Measurements from ENCODE around the gene INPP4B. TPM values are rescaled to one million over a fixed set of nuclear protein-coding genes. Genes with fewer than 3 reads are reported as not detected.

Gene INPP4B
- total and polyA plus RNA-seq, 2 donors (not counting 1 experiment from before 2014, with no cell fraction given), result 0.03 TPM; not detected in 1

DNA sequence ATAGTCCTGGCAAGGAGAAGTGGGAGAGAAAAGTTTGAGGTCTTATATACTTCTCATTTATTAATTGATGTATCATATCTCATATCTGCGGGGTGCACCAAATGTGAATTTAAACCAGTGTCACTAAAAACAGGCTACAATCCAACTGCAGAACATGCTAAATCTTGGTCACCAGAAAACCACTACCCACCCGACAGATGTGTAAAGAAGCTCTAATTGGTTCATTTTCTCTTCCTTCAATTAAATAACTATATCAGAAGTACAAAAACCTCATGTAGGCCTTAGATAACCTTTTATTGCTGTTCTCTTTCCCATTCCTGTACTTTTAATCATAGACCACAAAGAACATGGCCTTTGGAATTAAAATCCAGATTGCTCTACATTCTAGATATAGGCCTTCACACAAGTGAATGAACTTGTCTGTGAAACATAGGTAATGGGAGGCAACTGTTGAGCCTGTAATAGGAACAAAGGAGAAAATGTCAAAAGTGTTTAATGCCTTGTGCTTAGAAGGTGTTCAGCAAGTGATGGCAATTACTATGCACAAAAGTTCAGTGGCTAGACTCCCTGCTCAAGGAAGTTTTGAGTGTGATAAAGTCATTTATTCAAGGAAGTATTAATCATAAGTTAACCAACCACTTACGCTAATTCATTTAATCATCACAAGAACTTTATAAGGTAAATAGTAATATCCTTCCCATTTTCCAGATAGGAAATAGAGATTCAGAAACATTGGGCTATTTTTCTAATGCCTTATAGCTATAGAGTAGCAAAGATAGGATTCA lies 425.6 kb downstream of the INPP4B start:
- H4K20me1 ChIP-seq (ENCODE audit: control insufficient read depth, insufficient read depth, low read length, poor library complexity, severe bottlenecking), result no peaks in the 10 kb centered on the region
- H3K36me3 ChIP-seq (replicated peaks in 1 of 2; ENCODE audit: control extremely low read depth in 1 of 2, control insufficient read depth in 1 of 2, extremely low read depth in 1 of 2, insufficient read depth in 2 of 2, low read length in 1 of 2), result no peaks in the 10 kb centered on the region
- POLR2A ChIA-PET, result no interaction called here
- ATAC-seq (ENCODE audit: low read depth), result no peak
- Mint-ChIP-seq H3K4me1 (no peaks in the 10 kb centered on the region), H3K27ac (no peak overlapping the region), H3K9me3 (ENCODE audit: insufficient read depth) (no peaks in the 10 kb centered on the region), H3K27me3 (no peaks in the 10 kb centered on the region), H3K4me3 (no peak overlapping the region)
- intact Hi-C loops (cut with micrococcal nuclease), result no loop called here
- H3K27ac ChIP-seq (ENCODE audit: low read length in 2 of 2), result no peak overlapping the region
- DNase-seq, result no peak
- TF ChIP-seq EZH2 (IDR thresholded peaks at IDR 0.05; ENCODE audit: borderline replicate concordance, insufficient read depth, low read depth, low read length, poor library complexity, severe bottlenecking), result no peak
- TF ChIP-seq, protein P1, sequence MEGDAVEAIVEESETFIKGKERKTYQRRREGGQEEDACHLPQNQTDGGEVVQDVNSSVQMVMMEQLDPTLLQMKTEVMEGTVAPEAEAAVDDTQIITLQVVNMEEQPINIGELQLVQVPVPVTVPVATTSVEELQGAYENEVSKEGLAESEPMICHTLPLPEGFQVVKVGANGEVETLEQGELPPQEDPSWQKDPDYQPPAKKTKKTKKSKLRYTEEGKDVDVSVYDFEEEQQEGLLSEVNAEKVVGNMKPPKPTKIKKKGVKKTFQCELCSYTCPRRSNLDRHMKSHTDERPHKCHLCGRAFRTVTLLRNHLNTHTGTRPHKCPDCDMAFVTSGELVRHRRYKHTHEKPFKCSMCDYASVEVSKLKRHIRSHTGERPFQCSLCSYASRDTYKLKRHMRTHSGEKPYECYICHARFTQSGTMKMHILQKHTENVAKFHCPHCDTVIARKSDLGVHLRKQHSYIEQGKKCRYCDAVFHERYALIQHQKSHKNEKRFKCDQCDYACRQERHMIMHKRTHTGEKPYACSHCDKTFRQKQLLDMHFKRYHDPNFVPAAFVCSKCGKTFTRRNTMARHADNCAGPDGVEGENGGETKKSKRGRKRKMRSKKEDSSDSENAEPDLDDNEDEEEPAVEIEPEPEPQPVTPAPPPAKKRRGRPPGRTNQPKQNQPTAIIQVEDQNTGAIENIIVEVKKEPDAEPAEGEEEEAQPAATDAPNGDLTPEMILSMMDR (IDR thresholded peaks at IDR 0.05), result no peak
- H3K9ac ChIP-seq (ENCODE audit: low read length), result no peak overlapping the region
- H2AFZ ChIP-seq (ENCODE audit: insufficient read depth, low read depth, low read length, poor library complexity, severe bottlenecking), result no peak overlapping the region
- CTCF ChIA-PET, result no interaction called here
- H3K9me3 ChIP-seq (ENCODE audit: control extremely low read depth in 1 of 3, control insufficient read depth in 2 of 3, insufficient read depth in 1 of 3, low read length in 2 of 3), result no peaks in the 10 kb centered on the region
- WGBS (ENCODE audit: insufficient coverage), result 100% methylated on average over 1 of the region's 3 CpGs
- no peak overlapping the region for H3K4me2 ChIP-seq (replicated peaks; ENCODE audit: low read depth, low read length, poor library complexity, severe bottlenecking)
- H3K4me3 ChIP-seq (ENCODE audit: control extremely low read depth in 1 of 5, extremely low read depth in 1 of 5, insufficient read depth in 1 of 5, low read depth in 2 of 5, low read length in 4 of 5), result no peak overlapping the region
- H3K4me1 ChIP-seq (ENCODE audit: control insufficient read depth in 2 of 2, insufficient read depth in 2 of 2, low read length in 2 of 2), result no peaks in the 10 kb centered on the region
- no peaks in the 10 kb centered on the region for H3K79me2 ChIP-seq (ENCODE audit: control insufficient read depth, insufficient read depth, low read length)
- no peaks in the 10 kb centered on the region for H3K27me3 ChIP-seq (replicated peaks in 1 of 4; ENCODE audit: control extremely low read depth in 1 of 4, control insufficient read depth in 3 of 4, insufficient read depth in 4 of 4, low read length in 3 of 4)

DNA sequence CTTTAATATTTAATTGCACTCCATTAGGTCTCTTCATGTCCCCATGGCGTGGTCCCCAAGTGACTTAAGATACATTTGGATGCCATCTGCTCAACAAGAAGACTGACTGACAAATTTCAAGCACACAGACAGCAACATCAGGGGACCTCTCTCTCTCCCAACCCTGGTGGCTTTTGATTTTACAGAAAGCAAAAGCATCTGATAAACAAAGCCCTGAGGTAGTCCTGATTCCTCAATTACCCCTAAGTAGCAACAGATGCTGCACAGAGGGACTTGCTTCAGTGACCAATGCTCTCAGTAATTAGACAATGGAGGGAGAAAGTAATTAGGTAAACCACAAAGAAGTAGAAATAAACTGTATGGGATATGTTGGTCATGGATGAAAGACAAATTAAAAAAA lies 426.4 kb downstream of the INPP4B start:
- CTCF ChIA-PET, result no interaction called here
- Histone ChIP-seq H3K4me2 (replicated peaks; ENCODE audit: low read depth, low read length, poor library complexity, severe bottlenecking) (no peak overlapping the region), H3K4me1 (ENCODE audit: control insufficient read depth in 2 of 2, insufficient read depth in 2 of 2, low read length in 2 of 2) (no peaks in the 10 kb centered on the region), H3K27me3 (replicated peaks in 1 of 4; ENCODE audit: control extremely low read depth in 1 of 4, control insufficient read depth in 3 of 4, insufficient read depth in 4 of 4, low read length in 3 of 4) (no peaks in the 10 kb centered on the region), H3K27ac (ENCODE audit: low read length in 2 of 2) (no peak overlapping the region), H2AFZ (ENCODE audit: insufficient read depth, low read depth, low read length, poor library complexity, severe bottlenecking) (no peak overlapping the region), H3K9me3 (ENCODE audit: control extremely low read depth in 1 of 3, control insufficient read depth in 2 of 3, insufficient read depth in 1 of 3, low read length in 2 of 3) (no peaks in the 10 kb centered on the region), H4K20me1 (ENCODE audit: control insufficient read depth, insufficient read depth, low read length, poor library complexity, severe bottlenecking) (no peaks in the 10 kb centered on the region), H3K79me2 (ENCODE audit: control insufficient read depth, insufficient read depth, low read length) (no peaks in the 10 kb centered on the region), H3K4me3 (ENCODE audit: control extremely low read depth in 1 of 5, extremely low read depth in 1 of 5, insufficient read depth in 1 of 5, low read depth in 2 of 5, low read length in 4 of 5) (no peak overlapping the region), H3K36me3 (replicated peaks in 1 of 2; ENCODE audit: control extremely low read depth in 1 of 2, control insufficient read depth in 1 of 2, extremely low read depth in 1 of 2, insufficient read depth in 2 of 2, low read length in 1 of 2) (no peaks in the 10 kb centered on the region), H3K9ac (ENCODE audit: low read length) (no peak overlapping the region)
- TF ChIP-seq, protein P1 (IDR thresholded peaks at IDR 0.05), result no peak
- TF ChIP-seq EZH2 (IDR thresholded peaks at IDR 0.05; ENCODE audit: borderline replicate concordance, insufficient read depth, low read depth, low read length, poor library complexity, severe bottlenecking), result no peak
- 80% methylated on average over 1 of the region's 1 CpG for WGBS (ENCODE audit: insufficient coverage)
- intact Hi-C loops (cut with micrococcal nuclease), result no loop called here
- POLR2A ChIA-PET, result no interaction called here
- no peak for ATAC-seq (ENCODE audit: low read depth)
- Mint-ChIP-seq H3K27ac (no peak overlapping the region), H3K4me3 (no peak overlapping the region), H3K27me3 (no peaks in the 10 kb centered on the region), H3K9me3 (ENCODE audit: insufficient read depth) (no peaks in the 10 kb centered on the region), H3K4me1 (no peaks in the 10 kb centered on the region)
- no peak for DNase-seq

Measured in B cell (primary cell).